K562 (cell line): ENCODE measurements around the gene APOM. TPM values are rescaled to one million over a fixed set of nuclear protein-coding genes. Genes with fewer than 3 reads are reported as not detected.

Experiments used
- ARID2 ChIP-seq: fragments of 450-650 bp; IDR thresholded peaks from 2 replicates; pipeline ENCODE4 v1.6.1; 2017; ENCODE audit warnings: antibody characterized with exemption, mild to moderate bottlenecking
- CCNT2 ChIP-seq: IDR thresholded peaks from 2 replicates; pipeline ENCODE4 v1.6.1; 2011; ENCODE audit warnings: borderline replicate concordance, low read depth, mild to moderate bottlenecking, moderate library complexity, mixed read lengths, low read length; ENCODE audit not compliant: insufficient read length; ENCODE audit errors: extremely low read depth
- COPS2 ChIP-seq: fragments of 450-650 bp; conservative IDR thresholded peaks from 2 replicates; pipeline ENCODE4 v1.6.1; 2016; ENCODE audit warnings: mild to moderate bottlenecking, moderate library complexity
- DPF2 ChIP-seq: fragments of 450-650 bp; IDR thresholded peaks from 2 replicates; pipeline ENCODE4 v1.6.1; 2016
- ELF2 ChIP-seq: fragments of 250-450 bp; sonication (Bioruptor Pico); IDR thresholded peaks from 2 replicates; pipeline ENCODE4 v1.5.0; 2021; ENCODE audit warnings: mild to moderate bottlenecking
- EP300 ChIP-seq: IDR thresholded peaks from 2 replicates; pipeline ENCODE4 v1.6.1; 2012; ENCODE audit warnings: low read length, improper control_type of control experiment
- EZH2 ChIP-seq: IDR thresholded peaks from 2 replicates; pipeline ENCODE4 v1.6.1; 2012; ENCODE audit warnings: low read depth, mild to moderate bottlenecking, inconsistent platforms, low read length, borderline replicate concordance
- HNRNPL ChIP-seq: fragments of 200-400 bp; formaldehyde crosslinking; IDR thresholded peaks from 2 replicates; pipeline ENCODE4 v1.6.1; 2017; ENCODE audit warnings: low read depth, mild to moderate bottlenecking, low read length
- KAT8 ChIP-seq: fragments of 450-650 bp; IDR thresholded peaks from 2 replicates; pipeline ENCODE4 v1.6.1; 2016; ENCODE audit warnings: low read depth, mild to moderate bottlenecking
- KDM1A ChIP-seq, 2 experiments: fragments of 450-650 bp; IDR thresholded peaks; 2 replicates each; pipeline ENCODE4 v1.6.1; 2016; ENCODE audit warnings: mild to moderate bottlenecking in 2 of 2
- KLF6 ChIP-seq: fragments of 250-450 bp; sonication (Bioruptor Pico); IDR thresholded peaks from 2 replicates; pipeline ENCODE4 v1.4.0; 2020; ENCODE audit warnings: mild to moderate bottlenecking, moderate library complexity, borderline replicate concordance
- MAFF ChIP-seq: IDR thresholded peaks from 2 replicates; pipeline ENCODE4 v1.6.1; 2012; ENCODE audit warnings: low read length, improper control_type of control experiment
- NFIX ChIP-seq: fragments of 250-450 bp; sonication (Bioruptor Pico); IDR thresholded peaks from 2 replicates; pipeline ENCODE4 v1.4.0; 2020; ENCODE audit warnings: low read depth, mild to moderate bottlenecking, moderate library complexity
- NFXL1 ChIP-seq: fragments of 450-650 bp; formaldehyde crosslinking; IDR thresholded peaks from 2 replicates; pipeline ENCODE4 v1.4.0; 2021; ENCODE audit warnings: mild to moderate bottlenecking
- NRF1 ChIP-seq, 2 experiments: fragments of 450-650 bp; IDR thresholded peaks in 1 of 2; conservative IDR thresholded peaks in 1 of 2; 2 replicates each; pipeline ENCODE4 v1.6.1; 2014; ENCODE audit warnings: mild to moderate bottlenecking in 2 of 2
- NUFIP1 ChIP-seq: fragments of 450-650 bp; IDR thresholded peaks from 2 replicates; pipeline ENCODE4 v1.6.1; 2018; ENCODE audit not compliant: partially characterized antibody
- PHTF2 ChIP-seq: fragments of 250-450 bp; sonication (Bioruptor Pico); IDR thresholded peaks from 2 replicates; pipeline ENCODE4 v1.5.0; 2021; ENCODE audit warnings: mild to moderate bottlenecking
- POLR2AphosphoS5 ChIP-seq: IDR thresholded peaks from 2 replicates; pipeline ENCODE4 v1.6.1; 2011; ENCODE audit warnings: mild to moderate bottlenecking, low read depth, low read length, moderate library complexity; ENCODE audit not compliant: control insufficient read depth, insufficient read depth
- RCOR1 ChIP-seq, 2 experiments: IDR thresholded peaks; 2 replicates each; pipeline ENCODE4 v1.6.1; 2012; ENCODE audit warnings: low read depth in 2 of 2, low read length in 2 of 2, borderline replicate concordance in 1 of 2, improper control_type of control experiment in 1 of 2
- SIN3B ChIP-seq: fragments of 450-650 bp; IDR thresholded peaks from 2 replicates; pipeline ENCODE4 v1.6.1; 2017; ENCODE audit warnings: low read depth, mild to moderate bottlenecking, moderate library complexity
- SPI1 ChIP-seq: IDR thresholded peaks from 2 replicates; pipeline ENCODE4 v1.6.1; 2011; ENCODE audit warnings: low read depth, low read length, control low read depth, borderline replicate concordance
- THRAP3 ChIP-seq: fragments of 450-650 bp; IDR thresholded peaks from 2 replicates; pipeline ENCODE4 v1.6.1; 2016; ENCODE audit warnings: mild to moderate bottlenecking, inconsistent platforms, borderline replicate concordance
- TOE1 ChIP-seq, 2 experiments: fragments of 450-650 bp in 1 of 2; sonication (generic) in 1 of 2; formaldehyde crosslinking in 1 of 2; IDR thresholded peaks; 2 replicates each; pipeline versions ENCODE4 v1.7.1 to v1.8.0; 2016 to 2022; ENCODE audit warnings: borderline replicate concordance in 2 of 2, mild to moderate bottlenecking in 2 of 2, antibody characterized with exemption in 1 of 2, inconsistent platforms in 1 of 2, low read depth in 1 of 2, missing genetic modification reagents in 1 of 2, moderate library complexity in 1 of 2
- XRCC4 ChIP-seq: IDR thresholded peaks from one replicate; pipeline ENCODE4 v1.6.1; 2011; ENCODE audit not compliant: insufficient read depth, insufficient read length; ENCODE audit errors: extremely low read depth
- ZFPM2 ChIP-seq: fragments of 250-450 bp; sonication (Bioruptor Pico); IDR thresholded peaks from 2 replicates; pipeline ENCODE4 v1.5.1; 2022; ENCODE audit warnings: mild to moderate bottlenecking
- ZNF140 ChIP-seq: fragments of 250-450 bp; sonication (Bioruptor Pico); IDR thresholded peaks from 2 replicates; pipeline ENCODE4 v1.8.0; 2021; ENCODE audit warnings: moderate library complexity, mild to moderate bottlenecking, inconsistent platforms
- ZNF165 ChIP-seq: fragments of 250-450 bp; sonication (Bioruptor Pico); IDR thresholded peaks from 2 replicates; pipeline ENCODE4 v1.4.0; 2020; ENCODE audit warnings: borderline replicate concordance
- ZNF561 ChIP-seq: fragments of 450-650 bp; formaldehyde crosslinking; conservative IDR thresholded peaks from 2 replicates; pipeline ENCODE4 v1.4.0; 2020; ENCODE audit warnings: mild to moderate bottlenecking, moderate library complexity
- ZNF76 ChIP-seq: fragments of 250-450 bp; sonication (Bioruptor Pico); IDR thresholded peaks from 2 replicates; pipeline ENCODE4 v1.4.0; 2020; ENCODE audit warnings: mild to moderate bottlenecking, moderate library complexity, borderline replicate concordance
- ZNF79 ChIP-seq: fragments of 250-450 bp; sonication (Bioruptor Pico); IDR thresholded peaks from 2 replicates; pipeline ENCODE4 v1.4.0; 2020; ENCODE audit warnings: low read depth, mild to moderate bottlenecking, moderate library complexity
- polyA plus RNA-seq, 8 experiments: library from polyadenylated mRNA; depleted of rRNA in 4 of 8; stranded (reverse) in 5 of 8; unstranded in 3 of 8; fragments of >200 nt; fragmentation: Nextera tagmentation in 2 of 8; fragmentation: Illumina TruSeq in 1 of 8; extraction: Ambion mirVana in 2 of 8; extraction: Trizol in 1 of 8; gene quantifications; 2 replicates each; pipeline versions ENCODE4 v1.2.1 to v1.2.3, GENCODE V29; 2011 to 2014; ENCODE audit warnings: inconsistent platforms in 1 of 8, missing spikeins in 1 of 8
- total RNA-seq, 7 experiments: library from RNA; depleted of rRNA in 6 of 7; stranded (reverse); fragments of >200 nt in 6 of 7; fragmentation: Illumina TruSeq in 2 of 7; extraction: Trizol in 2 of 7; gene quantifications; 2 replicates each; pipeline versions ENCODE4 v1.2.1 to v1.2.3, GENCODE V29; 2011 to 2021; ENCODE audit warnings: low replicate concordance in 1 of 7
- TF ChIP-seq, protein P1 (sequence below): fragments of 450-650 bp; formaldehyde crosslinking; IDR thresholded peaks from 2 replicates; pipeline ENCODE4 v1.4.0; 2022; ENCODE audit warnings: mild to moderate bottlenecking, moderate library complexity

The APOM gene
- total and polyA plus RNA-seq, 9 of the 15 experiments (the other 6 are each of a cell fraction or from before 2014, with no cell fraction given): 5.7 to 24.3 (median 10.4) TPM

DNA sequence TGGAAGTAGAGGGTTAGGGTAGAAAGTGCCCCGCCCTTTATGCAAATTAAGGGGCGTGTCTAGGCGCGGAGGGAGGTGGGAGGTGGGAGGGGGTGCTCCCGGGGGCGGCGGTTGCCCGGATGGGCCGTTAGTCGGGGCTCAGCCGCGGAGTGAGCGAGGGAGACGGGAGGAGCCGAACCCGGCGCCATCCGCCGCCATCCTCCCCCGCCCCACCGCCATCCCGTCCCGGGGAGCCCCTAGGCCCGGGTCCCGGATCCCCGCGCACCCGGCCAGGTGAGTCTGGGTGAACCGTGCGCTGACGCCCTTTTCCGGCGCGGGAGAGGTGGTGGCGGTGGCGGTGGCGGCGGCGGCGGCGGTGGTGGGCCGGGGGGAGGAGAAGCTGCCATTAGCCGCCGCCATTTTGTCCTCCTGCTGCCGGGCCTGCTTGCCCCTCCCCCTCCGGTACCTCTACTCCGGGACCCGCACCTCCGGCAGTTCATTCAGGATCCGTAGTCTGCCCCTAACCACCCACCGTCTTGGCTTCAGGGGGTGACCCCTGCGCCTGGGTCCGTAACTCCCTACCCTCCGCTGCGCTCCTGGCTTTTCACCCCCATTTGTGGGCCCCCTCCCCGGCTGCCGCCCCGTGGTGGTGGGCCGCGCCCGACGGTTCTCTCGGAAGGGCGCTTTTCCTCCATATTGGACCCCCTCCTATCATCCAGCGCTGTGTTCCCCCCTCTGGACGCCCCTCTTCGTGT lies 34.9 kb upstream of the APOM start, which contains the start of gene PRRC2A (continued):
- TF ChIP-seq, protein P1, sequence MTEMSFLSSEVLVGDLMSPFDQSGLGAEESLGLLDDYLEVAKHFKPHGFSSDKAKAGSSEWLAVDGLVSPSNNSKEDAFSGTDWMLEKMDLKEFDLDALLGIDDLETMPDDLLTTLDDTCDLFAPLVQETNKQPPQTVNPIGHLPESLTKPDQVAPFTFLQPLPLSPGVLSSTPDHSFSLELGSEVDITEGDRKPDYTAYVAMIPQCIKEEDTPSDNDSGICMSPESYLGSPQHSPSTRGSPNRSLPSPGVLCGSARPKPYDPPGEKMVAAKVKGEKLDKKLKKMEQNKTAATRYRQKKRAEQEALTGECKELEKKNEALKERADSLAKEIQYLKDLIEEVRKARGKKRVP: no peak
- no peak; the same call in 1 of the 2 replicates for TF ChIP-seq TOE1 (IDR thresholded peaks at IDR 0.05; ENCODE audit: borderline replicate concordance)
- TF ChIP-seq TOE1 (CRISPR knock-in tag; IDR thresholded peaks at IDR 0.05; ENCODE audit: borderline replicate concordance, low read depth): no peak
- 0 out of 2 replicates have a peak, but pooled peaks have one; percentile 55 for TF ChIP-seq NFXL1
- TF ChIP-seq HNRNPL: no peak
- TF ChIP-seq ZNF140 (CRISPR knock-in tag): no peak
- no peak for TF ChIP-seq NUFIP1
- TF ChIP-seq EZH2: no peak
- TF ChIP-seq ZFPM2 (CRISPR knock-in tag): 0 out of 2 replicates have a peak, but pooled peaks have one; percentile 80
- no peak for TF ChIP-seq ZNF165
- no peak for TF ChIP-seq SIN3B
- 0 out of 2 replicates have a peak, but pooled peaks have one; percentile 42 for TF ChIP-seq DPF2
- no peak for TF ChIP-seq ZNF79 (CRISPR knock-in tag)
- no peak for TF ChIP-seq SPI1
- no peak for TF ChIP-seq NFIX (CRISPR knock-in tag)
- TF ChIP-seq XRCC4: no peak
- no peak for TF ChIP-seq COPS2
- TF ChIP-seq CCNT2: peak; percentile 11
- no peak; a peak in 3 of 4 replicates for TF ChIP-seq NRF1 (conservative IDR thresholded peaks at IDR 0.05 in 1 of 2, IDR thresholded peaks at IDR 0.05 in 1 of 2)
- peak; percentile 86; the same call in 1 of the 2 replicates for TF ChIP-seq KLF6 (CRISPR knock-in tag)
- TF ChIP-seq POLR2AphosphoS5: peak; percentile 79
- TF ChIP-seq PHTF2 (CRISPR knock-in tag): 0 out of 2 replicates have a peak, but pooled peaks have one; percentile 65
- 0 out of 2 replicates have a peak, but pooled peaks have one; percentile 20 for TF ChIP-seq ELF2 (CRISPR knock-in tag)
- TF ChIP-seq EP300: peak; percentile 3; the same call in 1 of the 2 replicates
- no peak for TF ChIP-seq ZNF76 (CRISPR knock-in tag)
- TF ChIP-seq MAFF: no peak
- peak in 1 of 2 experiments; percentile 63; a peak in 1 of 4 replicates for TF ChIP-seq KDM1A (IDR thresholded peaks at IDR 0.05)
- TF ChIP-seq RCOR1 (IDR thresholded peaks at IDR 0.05; ENCODE audit: borderline replicate concordance in 1 of 2, low read depth in 2 of 2, low read length in 2 of 2): no peak
- TF ChIP-seq THRAP3: no peak
- peak; percentile 78 for TF ChIP-seq KAT8
- no peak for TF ChIP-seq ZNF561 (CRISPR knock-in tag)
- TF ChIP-seq ARID2: 0 out of 2 replicates have a peak, but pooled peaks have one; percentile 1
